ENCODE data around the gene LAMA3. TPM values are rescaled to one million over a fixed set of nuclear protein-coding genes. Genes with fewer than 3 reads are reported as not detected.

Gene LAMA3
- total RNA-seq, 1 experiment from 2014 or later: 5.6 TPM

GRCh38 chr18:23675236-23675635, 14.0 kb upstream of the LAMA3 start (continued):
- no peak for TF ChIP-seq ATF3 (IDR thresholded peaks at IDR 0.05)

GRCh38 chr18:23675896-23676295, 13.4 kb upstream of the LAMA3 start:
- intact Hi-C loops (cut with micrococcal nuclease): no loop called here

More at GRCh38 chr18:23675896-23676295, 13.4 kb upstream of the LAMA3 start:
- Histone ChIP-seq H3K79me2 (ENCODE audit: insufficient read depth, low read length) (no peaks in the 10 kb centered on the region), H2AFZ (ENCODE audit: low read depth, low read length, poor library complexity, severe bottlenecking) (no peak overlapping the region), H4K20me1 (ENCODE audit: insufficient read depth) (no peaks in the 10 kb centered on the region), H3K4me2 (ENCODE audit: low read length) (no peak overlapping the region), H3K27ac (ENCODE audit: low read depth, low read length) (no peak overlapping the region), H3K4me3 (replicated peaks in 1 of 2; ENCODE audit: low read depth in 1 of 2, low read length in 2 of 2) (no peak overlapping the region), H3K27me3 (ENCODE audit: insufficient read depth, low read length) (no peaks in the 10 kb centered on the region), H3K36me3 (ENCODE audit: control insufficient read depth in 1 of 2, insufficient read depth in 2 of 2, low read length in 2 of 2) (no peaks in the 10 kb centered on the region), H3K4me1 (ENCODE audit: control insufficient read depth in 1 of 2, insufficient read depth in 2 of 2, low read length in 2 of 2) (peaks cover 0 to 9% of the 10 kb centered on the region in 2 experiments; a peak in 1 of 4 replicates), H3K9ac (ENCODE audit: low read length) (no peak overlapping the region), H3K9me3 (ENCODE audit: control insufficient read depth in 1 of 2, insufficient read depth in 1 of 2, low read depth in 1 of 2, low read length in 2 of 2) (no peaks in the 10 kb centered on the region), H3K9me2 (ENCODE audit: insufficient read depth) (no peaks in the 10 kb centered on the region)
- ChIA-PET RAD21 (ENCODE audit: low non-redundant PET in 1 of 2, low total read pairs in 2 of 2, uncharacterized antibody in 2 of 2, unreplicated experiment in 2 of 2) (no interaction called here), CTCF (interaction anchor here (0.9 kb wide), 1 partner anchor 27 kb away, joined by 5 read pairs; no protein-coding TSS in a partner anchor), POLR2A (no interaction called here)
- DNase-seq (ENCODE audit: low read depth, low spot score): no peak
- BruUV-seq (replicated peaks): no TSS peak
- no peak for ATAC-seq
- TF ChIP-seq ELF1 (IDR thresholded peaks at IDR 0.05; ENCODE audit: borderline replicate concordance, low read depth) (no peak), ZBTB33 (IDR thresholded peaks at IDR 0.05; ENCODE audit: extremely low read depth, insufficient replicate concordance, low read length) (no peak), FOSL1 (IDR thresholded peaks at IDR 0.05; ENCODE audit: low read depth) (no peak), SP1 (IDR thresholded peaks at IDR 0.05; ENCODE audit: low read depth) (no peak), EGR1 (IDR thresholded peaks at IDR 0.05; ENCODE audit: low read depth) (no peak), ATF3 (IDR thresholded peaks at IDR 0.05) (no peak), SIN3A (IDR thresholded peaks at IDR 0.05; ENCODE audit: low read depth) (no peak), ZNF274 (IDR thresholded peaks at IDR 0.05; ENCODE audit: low read depth, low read length) (no peak), RAD21 (IDR thresholded peaks at IDR 0.05; ENCODE audit: low read depth) (no peak), EZH2 (IDR thresholded peaks at IDR 0.05) (no peak), POLR2A (IDR thresholded peaks at IDR 0.05; ENCODE audit: borderline replicate concordance, extremely low read depth, insufficient read depth, insufficient read length) (no peak), CEBPB (IDR thresholded peaks at IDR 0.05; ENCODE audit: low read depth) (no peak), JUND (IDR thresholded peaks at IDR 0.05) (no peak), ZFX (IDR thresholded peaks at IDR 0.05) (no peak), REST (IDR thresholded peaks at IDR 0.05; ENCODE audit: low read depth) (no peak), CBX3 (IDR thresholded peaks at IDR 0.05; ENCODE audit: low read depth) (no peak), EZH2phosphoT487 (IDR thresholded peaks at IDR 0.05; ENCODE audit: borderline replicate concordance) (no peak), SRF (IDR thresholded peaks at IDR 0.05; ENCODE audit: low read depth) (no peak)

Data from HCT116 (cell line).